ENCODE measurements around the gene MMP23B. TPM values are rescaled to one million over a fixed set of nuclear protein-coding genes. Genes with fewer than 3 reads are reported as not detected.
"Not testable (repeated sequence)": the region's sequence is repeated elsewhere in the genome, so short reads cannot be mapped to it uniquely, and the experiment has no call there.

MMP23B gene
- total RNA-seq, 1 experiment from 2014 or later, result not detected

- no peak for DNase-seq (ENCODE audit: low read depth)
These were observed 1.6 kb upstream of the MMP23B start for GRCh38 chr1:1630191-1630964.

- DNase-seq (ENCODE audit: low read depth), result no peak
These were observed 800 bp upstream of the MMP23B start for GRCh38 chr1:1630965-1631781.

GRCh38 chr1:1633409-1633808 is 1.4 kb downstream of the MMP23B start:
- DNase-seq (ENCODE audit: low read depth), result not testable (repeated sequence)

GRCh38 chr1:1634613-1635012 is 2.6 kb downstream of the MMP23B start:
- DNase-seq (ENCODE audit: low read depth), result not testable (repeated sequence)

GRCh38 chr1:1636621-1637478 is 4.9 kb downstream of the MMP23B start:
- not testable (repeated sequence) for DNase-seq (ENCODE audit: low read depth)

GRCh38 chr1:1637479-1637875 is 5.5 kb downstream of the MMP23B start:
- DNase-seq (ENCODE audit: low read depth), result not testable (repeated sequence)

GRCh38 chr1:1638528-1638927 is 6.6 kb downstream of the MMP23B start:
- DNase-seq (ENCODE audit: low read depth), result not testable (repeated sequence)

GRCh38 chr1:1639368-1639767 is 7.4 kb downstream of the MMP23B start:
- not testable (repeated sequence) for DNase-seq (ENCODE audit: low read depth)

GRCh38 chr1:1640081-1640480 is 8.1 kb downstream of the MMP23B start:
- not testable (repeated sequence) for DNase-seq (ENCODE audit: low read depth)

GRCh38 chr1:1640711-1641461 is 8.9 kb downstream of the MMP23B start:
- DNase-seq (ENCODE audit: low read depth), result not testable (repeated sequence)

- not testable (repeated sequence) for DNase-seq (ENCODE audit: low read depth)
These were observed 14.4 kb downstream of the MMP23B start for GRCh38 chr1:1646326-1646725.

GRCh38 chr1:1647567-1648241 is 15.7 kb downstream of the MMP23B start:
- DNase-seq (ENCODE audit: low read depth), result not testable (repeated sequence)

- not testable (repeated sequence) for DNase-seq (ENCODE audit: low read depth)
These were observed 16.3 kb downstream of the MMP23B start for GRCh38 chr1:1648265-1648664.

- peak; percentile 97 for DNase-seq (ENCODE audit: low read depth)
These were observed 26.9 kb downstream of the MMP23B start, which contains the start of gene CDK11B for GRCh38 chr1:1658583-1659549. CDK11B (minus strand) TSS chr1:1659004; CDS start chr1:1657485, 1,519 bp downstream.

GRCh38 chr1:1662392-1662791 is 30.4 kb downstream of the MMP23B start:
- DNase-seq (ENCODE audit: low read depth), result not testable (repeated sequence)

- DNase-seq (ENCODE audit: low read depth), result not testable (repeated sequence)
These were observed 31.0 kb downstream of the MMP23B start for GRCh38 chr1:1662830-1663560.

- DNase-seq (ENCODE audit: low read depth), result not testable (repeated sequence)
These were observed 32.3 kb downstream of the MMP23B start for GRCh38 chr1:1664318-1664717.

All from HT1080 (cell line).